GM23338 (cell line): ENCODE results near the gene MARCHF10. TPM values are rescaled to one million over a fixed set of nuclear protein-coding genes. Genes with fewer than 3 reads are reported as not detected.

Source experiments
- ATAC-seq: fragments of 200-7000 bp; cut with Tn5 transposase; 3 replicates; pipeline ENCODE4 v1.9.1; 2020
- DNase-seq: peaks from one replicate; pipeline ENCODE4 v3.0.0-alpha.2; 2015; ENCODE audit warnings: low spot score
- H2AFZ ChIP-seq: fragments of 200-600 bp; sonication (generic); 2 replicates; pipeline ENCODE4 v1.8.0; 2016; ENCODE audit warnings: antibody characterized with exemption, mild to moderate bottlenecking, moderate library complexity
- H3F3A ChIP-seq: fragments of 200-600 bp; sonication (generic); replicated peaks from 2 replicates; pipeline ENCODE4 v1.8.0; 2017; ENCODE audit warnings: antibody characterized with exemption, mixed run types, low read depth
- H3K27ac ChIP-seq: fragments of 200-600 bp; sonication (generic); 2 replicates; pipeline ENCODE4 v1.6.1; 2016; ENCODE audit warnings: low read depth
- H3K27me3 ChIP-seq: fragments of 200-600 bp; sonication (generic); 2 replicates; pipeline ENCODE4 v1.8.0; 2016; ENCODE audit warnings: mild to moderate bottlenecking, mixed run types, moderate library complexity; ENCODE audit not compliant: insufficient read depth
- H3K36me3 ChIP-seq: fragments of 200-600 bp; sonication (generic); 2 replicates; pipeline ENCODE4 v1.8.0; 2016; ENCODE audit warnings: mild to moderate bottlenecking; ENCODE audit not compliant: insufficient read depth
- H3K4me1 ChIP-seq: fragments of 200-600 bp; sonication (generic); 2 replicates; pipeline ENCODE4 v1.8.0; 2016; ENCODE audit warnings: mild to moderate bottlenecking, moderate library complexity; ENCODE audit not compliant: insufficient read depth
- H3K4me2 ChIP-seq: fragments of 200-600 bp; sonication (generic); 2 replicates; pipeline ENCODE4 v1.7.1; 2017; ENCODE audit warnings: mixed run types
- H3K4me3 ChIP-seq: fragments of 200-600 bp; sonication (generic); 2 replicates; pipeline ENCODE4 v1.6.1; 2016; ENCODE audit warnings: mixed run types
- H3K79me2 ChIP-seq: fragments of 200-600 bp; sonication (generic); replicated peaks from 2 replicates; pipeline ENCODE4 v1.8.0; 2017; ENCODE audit warnings: mild to moderate bottlenecking; ENCODE audit not compliant: insufficient read depth
- H3K9me2 ChIP-seq: fragments of 200-600 bp; sonication (generic); 2 replicates; pipeline ENCODE4 v1.8.0; 2017; ENCODE audit not compliant: insufficient read depth
- H4K20me1 ChIP-seq: fragments of 200-600 bp; sonication (generic); replicated peaks from 2 replicates; pipeline ENCODE4 v1.8.0; 2017; ENCODE audit warnings: mild to moderate bottlenecking; ENCODE audit not compliant: insufficient read depth
- H3K27ac Mint-ChIP-seq: 2 replicates; pipeline ENCODE4 v1.8.0; 2020; ENCODE audit warnings: inconsistent platforms, mild to moderate bottlenecking, moderate library complexity, mixed read lengths
- H3K27me3 Mint-ChIP-seq: 3 replicates; pipeline ENCODE4 v1.8.0; 2022; ENCODE audit warnings: low read depth, mild to moderate bottlenecking, moderate library complexity, mixed read lengths, inconsistent platforms; ENCODE audit not compliant: insufficient read depth, poor library complexity
- H3K36me3 Mint-ChIP-seq: 3 replicates; pipeline ENCODE4 v1.8.0; 2021; ENCODE audit warnings: low read depth, mild to moderate bottlenecking, inconsistent platforms, moderate library complexity, mixed read lengths
- H3K4me1 Mint-ChIP-seq: 3 replicates; pipeline ENCODE4 v1.8.0; 2020; ENCODE audit warnings: mild to moderate bottlenecking, inconsistent platforms, mixed read lengths
- H3K4me3 Mint-ChIP-seq: 3 replicates; pipeline ENCODE4 v1.8.0; 2021; ENCODE audit warnings: moderate library complexity, mild to moderate bottlenecking, inconsistent platforms, mixed read lengths
- H3K9me3 Mint-ChIP-seq: 3 replicates; pipeline ENCODE4 v1.8.0; 2020; ENCODE audit warnings: moderate library complexity, mild to moderate bottlenecking, inconsistent platforms, mixed read lengths
- CREB1 ChIP-seq: fragments of 250-450 bp; sonication (Bioruptor Pico); IDR thresholded peaks from 2 replicates; pipeline ENCODE4 v1.5.0; 2020; ENCODE audit warnings: low read depth, mild to moderate bottlenecking, moderate library complexity
- CTCF ChIP-seq, 2 experiments: fragments of 200-600 bp in 1 of 2; sonication (generic) in 1 of 2; conservative IDR thresholded peaks; 2 replicates each; pipeline versions ENCODE4 v1.5.1 to v1.6.1; 2016 to 2017; ENCODE audit warnings: antibody characterized with exemption in 2 of 2, low read depth in 2 of 2, mild to moderate bottlenecking in 2 of 2, moderate library complexity in 1 of 2
- ETS1 ChIP-seq: IDR thresholded peaks from 2 replicates; pipeline ENCODE4 v1.6.1; 2016; ENCODE audit warnings: antibody characterized with exemption
- EZH2 ChIP-seq: fragments of 200-600 bp; sonication (generic); IDR thresholded peaks from one replicate; pipeline ENCODE4 v1.8.0; 2017; ENCODE audit warnings: antibody characterized with exemption, mild to moderate bottlenecking, low read depth; ENCODE audit not compliant: unreplicated experiment
- EZH2phosphoT487 ChIP-seq: fragments of 200-600 bp; sonication (generic); IDR thresholded peaks from one replicate; pipeline ENCODE4 v1.8.1; 2018; ENCODE audit warnings: antibody characterized with exemption; ENCODE audit not compliant: unreplicated experiment
- JUNB ChIP-seq: IDR thresholded peaks from one replicate; pipeline ENCODE4 v1.6.1; 2016; ENCODE audit warnings: antibody characterized with exemption; ENCODE audit not compliant: unreplicated experiment
- NANOG ChIP-seq: IDR thresholded peaks from 2 replicates; pipeline ENCODE4 v1.6.1; 2016; ENCODE audit warnings: antibody characterized with exemption, borderline replicate concordance
- POLR2AphosphoS5 ChIP-seq: IDR thresholded peaks from 2 replicates; pipeline ENCODE4 v1.6.1; 2016; ENCODE audit warnings: antibody characterized with exemption, low read depth
- REST ChIP-seq: IDR thresholded peaks from one replicate; pipeline ENCODE4 v1.6.1; 2018; ENCODE audit warnings: antibody characterized with exemption; ENCODE audit not compliant: unreplicated experiment
- STAT1 ChIP-seq: IDR thresholded peaks from one replicate; pipeline ENCODE4 v1.6.1; 2016; ENCODE audit warnings: antibody characterized with exemption; ENCODE audit not compliant: unreplicated experiment
- ZNF114 ChIP-seq: fragments of 250-450 bp; sonication (Bioruptor Pico); IDR thresholded peaks from 2 replicates; pipeline ENCODE4 v1.5.0; 2020; ENCODE audit warnings: mild to moderate bottlenecking, moderate library complexity
- ZNF331 ChIP-seq: fragments of 250-450 bp; sonication (Bioruptor Pico); IDR thresholded peaks from 2 replicates; pipeline ENCODE4 v1.5.0; 2020; ENCODE audit warnings: low read depth, mild to moderate bottlenecking, moderate library complexity
- ZNF462 ChIP-seq: fragments of 250-450 bp; sonication (Bioruptor Pico); IDR thresholded peaks from 2 replicates; pipeline ENCODE4 v1.5.0; 2020; ENCODE audit warnings: mild to moderate bottlenecking, moderate library complexity
- polyA plus RNA-seq: library from polyadenylated mRNA; unstranded; fragments of >200 nt; fragmentation: Nextera tagmentation; extraction: Ambion mirVana; gene quantifications from 2 replicates; pipeline ENCODE4 v1.2.1, GENCODE V29; 2016
- total RNA-seq: library from RNA; depleted of rRNA; stranded (reverse); fragments of >200 nt; shearing (Covaris generic); gene quantifications from 2 replicates; pipeline ENCODE4 v1.2.3, GENCODE V29; 2014

MARCHF10 gene
- total and polyA plus RNA-seq, 2 experiments from 2014 or later = 0.50 TPM; not detected in 1

- H3K9me2 ChIP-seq = no peaks in the 10 kb centered on the region
- peaks cover 8% of the 10 kb centered on the region; the same call in 1 of the 2 replicates for H3K27me3 ChIP-seq
- no peaks in the 10 kb centered on the region for H3K36me3 ChIP-seq
- H3K4me3 ChIP-seq = peak overlapping the region; percentile 91
- H3K27me3 Mint-ChIP-seq = peaks cover 23% of the 10 kb centered on the region
- H3K9me3 Mint-ChIP-seq = peaks cover 2% of the 10 kb centered on the region; the same call in 2 of the 3 replicates
- 0 out of 2 replicates have a peak, but pooled peaks cover 8% of the 10 kb centered on the region for H3F3A ChIP-seq
- ATAC-seq = peak; percentile 4; the same call in 1 of the 3 replicates
- H3K4me1 Mint-ChIP-seq = peaks cover 23% of the 10 kb centered on the region
- peaks cover 4% of the 10 kb centered on the region; the same call in 2 of the 3 replicates for H3K36me3 Mint-ChIP-seq
- H3K27ac ChIP-seq = peak overlapping the region; percentile 63; the same call in 1 of the 2 replicates
- H3K4me1 ChIP-seq = peaks cover 13% of the 10 kb centered on the region
- H2AFZ ChIP-seq = no peak overlapping the region
- H3K79me2 ChIP-seq = no peaks in the 10 kb centered on the region
- H4K20me1 ChIP-seq = no peaks in the 10 kb centered on the region; the same call in 1 of the 2 replicates
- H3K27ac Mint-ChIP-seq = no peak overlapping the region
- DNase-seq = no peak
- peak overlapping the region; percentile 99; the same call in 1 of the 2 replicates for H3K4me2 ChIP-seq
- TF ChIP-seq EZH2 = no peak
- TF ChIP-seq CREB1 (CRISPR knock-in tag) = no peak
- TF ChIP-seq JUNB = no peak
- TF ChIP-seq ZNF462 (CRISPR knock-in tag) = no peak
- no peak for TF ChIP-seq ZNF114 (CRISPR knock-in tag)
- TF ChIP-seq STAT1 = no peak
- TF ChIP-seq CTCF (conservative IDR thresholded peaks at IDR 0.05; ENCODE audit: low read depth in 2 of 2) = no peak
- TF ChIP-seq POLR2AphosphoS5 = no peak
- no peak for TF ChIP-seq EZH2phosphoT487
- TF ChIP-seq ETS1 = no peak
- no peak for TF ChIP-seq ZNF331 (CRISPR knock-in tag)
- no peak for TF ChIP-seq NANOG
- no peak for TF ChIP-seq REST
- H3K4me3 Mint-ChIP-seq = peak overlapping the region; percentile 83
Observed at GRCh38 chr17:62653826-62654761, 154.0 kb downstream of the MARCHF10 start.
